ENCODE measurements around the gene RCN1.

RCN1 gene

GRCh38 chr11:32151027-32151426 lies 60.2 kb downstream of the RCN1 start:
- FAIRE-seq (no peak), DNase-seq (ENCODE audit: low spot score) (no peak)

DNA sequence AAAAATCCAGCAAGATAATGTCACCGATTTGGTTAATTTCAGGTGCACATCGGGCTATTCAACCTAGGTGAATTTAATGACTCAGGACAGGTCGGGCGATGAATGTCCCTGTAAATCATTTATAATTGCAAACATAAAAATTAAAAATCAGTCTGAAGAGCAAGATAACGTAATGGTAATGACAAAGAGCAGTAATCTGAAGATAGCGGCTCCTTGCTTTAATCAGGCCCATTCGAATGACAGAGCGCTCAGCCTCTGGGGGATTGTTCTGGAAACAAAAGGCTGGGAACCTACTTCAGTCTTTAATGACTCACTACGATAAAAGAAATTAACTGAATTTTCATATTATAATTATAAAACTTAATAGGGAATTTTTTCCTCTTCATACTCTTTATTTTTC lies 61.3 kb downstream of the RCN1 start:
- FAIRE-seq = no peak
- no peak for DNase-seq (ENCODE audit: low spot score)

- no peak for FAIRE-seq
- DNase-seq (ENCODE audit: low spot score) = no peak
These were observed 61.9 kb downstream of the RCN1 start for GRCh38 chr11:32152821-32153220.

DNA sequence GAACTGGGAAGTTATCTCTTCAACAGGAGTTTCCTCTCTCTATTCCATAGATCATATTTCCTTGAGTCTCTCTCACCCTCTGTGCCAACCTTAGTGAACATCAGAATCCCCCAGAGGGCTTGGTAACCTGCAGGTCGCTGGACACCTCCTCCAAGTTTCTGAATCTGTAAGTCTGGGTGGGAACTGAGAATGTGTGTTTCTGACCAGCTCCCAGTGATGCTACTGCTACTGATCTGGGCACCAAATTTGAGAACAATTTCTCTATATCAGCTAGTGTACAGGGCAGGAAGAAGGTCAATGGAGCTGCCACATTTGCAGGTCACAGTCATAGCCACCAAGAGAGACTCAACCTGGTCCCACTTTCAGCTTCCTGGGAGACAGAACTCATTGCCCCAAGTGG lies 62.9 kb downstream of the RCN1 start:
- FAIRE-seq (no peak), DNase-seq (ENCODE audit: low spot score) (no peak)

DNA sequence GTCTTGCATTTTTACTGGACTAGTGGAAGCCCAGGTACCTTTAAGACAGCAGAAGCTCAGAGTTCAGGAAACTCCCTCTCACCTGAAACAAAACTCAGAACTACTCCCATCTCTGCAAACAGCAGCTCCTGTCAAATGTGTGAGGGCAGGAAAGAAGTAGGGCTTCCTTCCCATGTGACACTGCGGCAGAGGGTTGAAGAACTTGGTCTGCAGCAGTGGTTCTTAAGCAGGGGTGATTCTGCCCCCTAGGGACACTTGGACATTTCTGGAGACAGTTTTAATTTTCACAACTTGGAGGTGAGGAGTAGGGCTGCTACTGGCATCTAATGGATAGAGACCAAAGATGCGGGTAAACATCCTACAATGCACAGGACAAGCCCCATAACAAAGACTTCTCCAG lies 63.4 kb downstream of the RCN1 start:
- no peak for FAIRE-seq
- peak; percentile 8 for DNase-seq (ENCODE audit: low spot score)
